HG03039 (cell line): Measurements from ENCODE around the gene NRN1L.
"Not testable (repeated sequence)": the region's sequence is repeated elsewhere in the genome, so short reads cannot be mapped to it uniquely, and the experiment has no call there.

ENCODE experiments used
- ATAC-seq: cut with Tn5 transposase; IDR thresholded peaks from one replicate; pipeline ENCODE4 v1.9.1; 2021; ENCODE audit warnings: mild to moderate bottlenecking, moderate library complexity; ENCODE audit not compliant: unreplicated experiment

NRN1L gene

DNA sequence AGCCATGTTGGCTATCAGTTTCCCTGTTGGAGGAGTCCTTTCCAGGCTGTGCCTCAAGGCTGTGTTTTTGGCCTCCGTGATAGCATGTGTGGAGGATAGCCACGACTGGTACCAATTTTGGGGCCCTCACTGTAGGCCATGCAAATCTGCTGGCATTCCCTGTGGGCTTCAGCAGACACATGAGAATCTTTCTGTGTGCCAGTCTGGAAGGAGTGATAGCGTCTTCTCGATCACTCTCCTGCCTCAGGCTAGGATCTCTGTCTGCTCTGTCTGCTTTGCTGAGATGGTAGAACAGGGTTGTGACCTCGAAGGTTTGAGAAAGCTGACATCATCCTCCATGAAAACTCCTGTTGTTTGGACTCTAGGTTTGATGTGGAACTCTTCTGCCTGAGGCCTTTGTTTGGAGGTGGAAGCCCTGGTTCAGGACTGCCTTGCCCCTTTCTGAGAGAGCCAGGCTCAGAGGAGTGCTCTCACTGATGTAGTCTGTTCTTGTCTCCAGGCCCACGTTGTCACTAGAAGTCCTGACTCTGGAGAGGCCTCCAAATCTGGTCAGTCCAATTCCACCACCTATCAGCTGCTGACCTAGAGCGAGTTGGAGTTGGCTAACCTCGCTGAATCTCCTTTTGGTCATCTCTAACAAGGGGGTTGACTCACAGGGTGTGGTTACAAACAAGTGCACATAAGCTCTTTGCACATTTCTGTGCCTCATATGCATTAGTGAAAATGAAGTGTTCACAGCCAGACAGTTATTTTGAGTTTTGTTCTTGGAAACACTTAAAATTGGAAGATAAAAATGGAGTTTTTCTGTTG is 23.9 kb upstream of the NRN1L start:
- ATAC-seq: no peak

DNA sequence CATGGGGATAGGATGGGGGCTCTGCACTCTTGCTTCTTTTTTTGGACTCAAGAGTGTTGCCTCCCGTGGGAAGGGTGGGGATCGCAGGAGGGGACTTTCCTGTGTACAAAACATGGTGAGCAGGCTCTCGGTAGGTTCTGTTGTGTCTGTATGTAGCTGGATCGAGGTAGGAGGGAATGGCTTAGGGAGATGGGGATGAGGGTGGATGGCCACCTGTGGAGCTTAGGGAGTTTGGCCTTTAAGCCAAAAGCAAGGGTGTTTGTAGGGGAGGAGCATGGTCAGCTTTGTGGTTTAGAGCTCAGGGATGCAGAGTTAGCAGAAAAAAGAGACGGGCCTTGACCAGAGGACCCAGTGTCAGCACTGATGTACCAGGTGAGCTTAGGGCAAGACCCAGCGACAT is 22.8 kb upstream of the NRN1L start:
- ATAC-seq: no peak

DNA sequence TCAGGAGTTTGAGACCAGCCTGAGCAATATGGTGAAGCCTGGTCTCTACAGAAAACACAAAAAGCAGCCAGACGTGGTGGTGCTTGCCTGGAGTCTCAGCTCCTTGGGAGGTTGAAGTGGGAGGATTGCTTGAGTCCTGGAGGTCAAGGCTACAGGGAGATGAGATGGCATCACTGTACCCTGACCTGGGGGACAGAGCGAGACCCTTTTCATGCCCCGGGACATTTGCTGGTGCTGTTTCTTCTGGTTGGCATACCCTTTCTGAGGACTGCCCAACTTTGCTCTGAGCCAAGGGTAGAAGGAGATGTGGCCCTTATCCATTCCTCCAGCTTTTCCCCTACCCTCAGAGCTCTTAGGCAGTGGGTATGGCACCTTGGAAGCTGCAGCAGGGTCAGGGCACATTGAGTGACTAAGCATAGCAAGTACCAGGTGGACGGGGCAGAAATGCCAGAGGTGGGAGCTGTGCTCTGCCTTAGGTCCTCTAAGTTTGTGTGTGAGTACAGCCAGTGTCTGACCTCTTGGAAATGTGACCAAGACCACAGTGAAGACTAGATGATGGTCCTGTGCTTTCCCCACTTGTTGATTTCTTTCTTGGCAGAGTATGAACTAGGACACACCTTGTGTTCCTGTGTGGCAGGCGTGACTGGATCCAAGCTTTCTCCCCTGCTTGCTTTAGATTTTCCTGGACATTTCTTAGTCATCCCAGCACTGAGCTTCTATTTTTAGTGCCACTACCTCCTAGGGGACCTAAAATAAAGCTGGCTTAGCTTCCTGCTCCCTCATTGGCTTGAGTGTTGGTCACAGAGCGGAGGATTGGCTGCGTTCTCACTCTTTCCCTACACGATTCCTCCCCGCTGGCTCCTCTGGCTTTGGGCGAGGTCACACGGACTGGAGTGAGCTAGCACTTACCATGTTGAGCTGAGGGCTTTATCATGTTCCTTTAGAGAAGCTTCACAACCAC is 21.8 kb upstream of the NRN1L start:
- ATAC-seq: no peak

DNA sequence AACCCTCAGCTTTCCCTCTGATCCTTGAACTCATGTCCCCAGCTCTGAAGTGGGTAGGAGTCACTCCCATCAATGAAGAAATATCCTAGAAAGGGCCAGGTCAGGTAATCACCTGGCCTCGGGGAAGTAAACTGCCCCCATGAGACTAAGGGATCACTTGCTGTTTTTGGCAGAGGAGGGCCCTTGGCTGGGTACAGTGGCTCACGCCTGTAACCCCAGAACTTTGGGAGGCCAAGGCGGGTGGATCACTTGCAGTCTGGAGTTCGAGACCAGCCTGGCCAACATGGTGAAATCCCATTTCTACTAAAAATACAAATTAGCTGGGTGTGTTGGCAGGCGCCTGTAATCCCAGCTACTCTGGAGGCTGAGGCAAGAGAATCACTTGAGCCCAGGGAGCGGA is 20.6 kb upstream of the NRN1L start:
- ATAC-seq: not testable (repeated sequence)

DNA sequence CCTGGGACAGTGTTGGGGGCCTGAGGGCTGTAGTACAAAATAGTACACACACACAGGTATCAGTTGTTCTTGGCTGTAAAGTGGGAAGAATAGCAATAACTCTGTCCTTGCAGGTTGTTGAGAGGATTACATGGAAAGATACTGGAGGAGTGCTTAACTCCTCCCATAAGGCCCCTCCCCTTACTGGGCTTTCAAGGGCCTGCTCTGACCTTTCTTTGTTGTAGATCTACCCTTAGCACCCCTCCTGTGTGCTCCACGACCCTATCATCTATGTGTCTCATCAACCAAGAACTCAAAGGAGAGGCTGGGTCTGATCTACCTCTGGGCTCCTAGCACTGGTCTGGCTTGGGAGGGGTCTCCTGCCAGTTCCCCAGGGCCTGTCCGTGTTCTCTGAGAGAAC is 20.1 kb upstream of the NRN1L start:
- no peak for ATAC-seq

DNA sequence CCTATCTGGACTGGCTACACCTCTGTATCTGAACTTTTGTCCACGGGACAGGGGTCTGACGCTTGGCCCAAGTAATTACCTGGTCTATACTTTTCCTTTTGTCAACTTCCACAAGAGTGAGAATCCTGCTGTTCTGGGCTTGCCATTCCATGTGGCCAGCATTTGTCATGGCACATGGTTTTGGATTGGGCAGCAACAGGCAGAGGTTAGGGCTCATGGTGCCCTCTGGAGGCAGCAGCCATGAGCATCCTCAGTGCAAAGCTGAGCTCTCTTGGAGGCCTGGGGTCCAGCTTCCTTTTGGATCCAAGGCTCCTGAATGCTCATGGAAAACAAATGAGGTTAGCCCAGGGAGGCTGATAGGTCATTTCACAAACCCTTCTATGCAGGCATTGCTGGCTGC is 19.4 kb upstream of the NRN1L start:
- ATAC-seq: no peak

DNA sequence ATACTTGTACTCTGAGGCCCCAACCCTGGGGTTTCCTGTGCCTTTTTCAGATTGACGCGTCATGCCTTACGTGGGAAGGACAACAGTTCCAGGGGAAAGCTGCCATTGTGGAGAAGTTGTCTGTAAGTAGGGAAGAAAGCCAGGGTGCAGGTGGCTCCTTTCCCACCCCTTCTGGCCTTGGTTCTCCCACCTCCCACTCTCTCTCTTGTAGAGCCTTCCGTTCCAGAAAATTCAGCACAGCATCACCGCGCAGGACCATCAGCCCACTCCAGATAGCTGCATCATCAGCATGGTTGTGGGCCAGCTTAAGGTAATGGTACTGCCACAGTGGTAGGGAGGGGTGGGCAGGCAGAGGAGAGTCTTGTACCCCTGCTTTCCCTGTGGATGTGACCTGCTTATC is 16.4 kb upstream of the NRN1L start:
- ATAC-seq: no peak

DNA sequence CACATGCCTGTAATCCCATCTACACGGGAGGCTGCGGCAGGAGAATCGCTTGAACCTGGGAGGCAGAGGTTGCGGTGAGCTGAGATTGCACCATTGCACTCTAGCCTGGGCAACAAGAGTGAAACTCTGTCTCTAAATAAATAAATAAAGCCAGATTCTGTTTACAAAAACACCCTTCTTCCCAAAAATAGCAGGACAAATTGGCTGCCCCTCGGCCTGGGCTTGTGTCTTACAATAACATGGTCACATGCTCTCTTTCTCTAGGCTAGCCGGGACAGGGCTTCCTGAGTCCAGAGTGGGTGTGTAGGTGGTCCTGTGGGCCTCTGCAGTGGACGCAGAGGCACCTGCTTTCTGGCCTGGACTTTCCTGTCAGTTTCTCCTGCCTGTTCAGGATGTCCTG is 15.0 kb upstream of the NRN1L start:
- ATAC-seq: no peak

DNA sequence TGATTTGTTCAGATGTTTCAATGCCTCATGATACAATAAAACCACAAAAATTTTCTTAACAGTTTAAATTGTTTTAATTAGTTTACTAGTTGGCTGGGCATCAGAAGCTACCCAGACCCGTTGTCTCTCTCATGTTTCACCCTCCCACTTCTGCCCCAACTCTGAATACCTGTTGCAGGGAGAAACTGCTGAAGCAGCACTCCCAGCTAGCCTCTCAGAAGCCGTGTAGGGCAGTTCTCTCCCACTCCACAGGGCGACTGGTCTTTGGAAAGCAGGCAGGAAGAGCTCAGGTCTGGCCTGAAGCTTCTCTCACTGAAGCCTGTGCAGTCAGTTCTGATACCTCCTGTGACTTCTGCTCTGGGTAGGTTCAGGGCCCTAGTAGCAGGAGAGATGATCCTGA is 13.4 kb upstream of the NRN1L start:
- no peak for ATAC-seq

DNA sequence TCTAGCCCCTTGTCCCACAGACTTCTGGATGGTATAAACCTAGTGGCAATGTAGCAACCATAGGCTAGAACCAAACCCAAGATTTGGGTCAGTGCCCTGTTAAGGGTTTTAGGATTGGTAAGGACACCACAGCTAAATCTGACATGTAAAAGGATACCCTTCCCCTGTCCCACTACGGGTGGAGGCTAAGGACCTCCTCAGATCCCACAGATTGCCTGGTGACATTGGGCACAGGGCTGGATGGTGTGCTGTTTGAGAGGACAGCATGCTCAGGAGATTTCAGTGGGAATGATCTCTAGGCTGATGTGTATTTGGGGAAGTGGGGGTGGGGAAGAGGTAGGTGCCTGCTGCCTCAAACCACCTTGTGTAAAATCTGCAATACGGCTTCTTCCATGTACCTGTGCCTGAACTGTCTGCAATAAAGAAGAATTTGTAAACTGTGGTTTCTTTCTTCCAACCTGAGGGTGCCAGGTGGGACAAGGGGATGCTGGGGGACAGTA is 12.5 kb upstream of the NRN1L start:
- ATAC-seq: no peak

DNA sequence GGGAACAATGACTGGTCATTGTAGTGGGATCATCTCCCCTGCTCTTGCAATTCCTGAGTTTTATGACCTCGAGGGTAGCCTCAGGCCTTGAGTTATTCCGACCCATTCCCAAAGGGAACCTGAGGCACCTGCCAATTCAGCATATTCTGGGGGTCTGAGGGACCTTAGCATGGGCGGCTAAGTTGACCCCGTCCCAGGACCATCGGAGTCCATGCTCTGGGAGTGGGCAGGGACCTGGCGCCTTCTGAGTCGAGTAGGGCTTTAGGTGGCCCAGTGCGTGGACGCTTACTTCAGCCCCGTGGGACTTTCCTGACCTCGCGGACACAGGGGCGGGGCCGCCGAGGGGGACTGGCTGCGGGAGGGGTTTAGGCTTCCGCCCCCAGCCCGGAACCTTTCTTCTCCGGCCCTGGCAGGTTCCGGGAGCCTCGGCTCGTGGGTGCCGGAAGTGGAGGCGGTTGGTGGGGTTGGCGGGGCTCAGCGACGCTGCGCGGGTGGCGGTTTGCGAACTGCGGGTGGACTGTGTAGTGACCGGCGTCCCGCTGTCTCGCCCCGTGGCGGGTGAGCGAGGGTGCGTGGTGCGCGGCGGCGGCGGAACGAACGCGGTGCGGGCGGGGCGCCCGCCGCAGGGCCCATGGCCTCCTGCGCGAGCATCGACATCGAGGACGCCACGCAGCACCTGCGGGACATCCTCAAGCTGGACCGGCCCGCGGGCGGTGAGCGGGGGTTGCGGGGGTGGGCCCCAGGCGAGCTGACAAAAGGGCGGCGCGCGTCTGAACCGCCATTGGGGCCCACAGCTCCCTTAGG is 11.9 kb upstream of the NRN1L start, which contains the start of gene EDC4:
TSS of gene EDC4 (plus strand) at position 422 of the 804 bp plus-strand sequence. CDS start at position 632, 210 bp downstream.
- ATAC-seq: peak; percentile 51

DNA sequence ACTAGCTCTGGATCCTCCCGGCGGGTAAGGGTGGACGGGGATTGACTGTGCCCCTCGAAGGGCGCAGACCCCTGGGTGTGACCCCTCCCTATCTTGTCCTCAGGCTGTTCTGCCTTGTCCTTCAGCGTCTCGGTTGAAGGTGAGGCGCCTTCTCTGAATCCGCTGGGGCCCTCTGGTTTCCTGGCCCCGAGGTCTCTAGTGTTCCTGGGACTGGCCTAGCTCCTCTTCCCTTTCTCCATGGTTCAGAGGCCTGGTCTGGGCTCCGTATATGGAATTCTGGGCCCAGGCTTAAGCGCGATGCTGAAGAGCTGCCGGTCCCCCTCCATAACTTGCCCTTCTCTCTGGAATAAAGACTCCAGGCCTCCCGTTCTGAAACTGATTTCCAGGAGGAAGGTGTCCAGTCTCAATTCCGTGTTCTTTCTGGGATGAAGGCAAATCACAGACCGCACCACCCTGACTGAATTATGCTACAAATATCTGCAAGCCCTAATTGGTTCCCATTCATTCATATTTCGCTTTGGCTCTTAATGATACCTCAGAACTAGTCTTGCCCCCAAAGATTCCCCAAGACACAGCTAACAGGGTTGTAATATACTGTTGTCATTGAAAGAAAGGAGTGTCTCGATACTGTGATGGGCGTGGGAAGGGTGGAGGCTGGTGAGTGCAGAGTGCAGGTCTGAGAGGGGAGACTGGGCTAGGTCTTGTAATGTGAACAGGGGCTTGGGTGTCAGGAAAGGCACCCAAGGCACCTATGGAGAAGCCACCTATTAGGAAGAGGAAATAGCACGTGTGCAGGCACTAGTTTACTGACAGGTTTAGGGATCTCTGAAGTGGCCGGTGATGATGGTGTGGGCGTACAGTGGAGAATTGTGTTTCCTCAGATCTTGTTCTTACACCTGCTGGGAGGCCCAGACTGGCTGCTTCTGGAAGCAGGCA is 11.0 kb upstream of the NRN1L start:
- no peak for ATAC-seq

DNA sequence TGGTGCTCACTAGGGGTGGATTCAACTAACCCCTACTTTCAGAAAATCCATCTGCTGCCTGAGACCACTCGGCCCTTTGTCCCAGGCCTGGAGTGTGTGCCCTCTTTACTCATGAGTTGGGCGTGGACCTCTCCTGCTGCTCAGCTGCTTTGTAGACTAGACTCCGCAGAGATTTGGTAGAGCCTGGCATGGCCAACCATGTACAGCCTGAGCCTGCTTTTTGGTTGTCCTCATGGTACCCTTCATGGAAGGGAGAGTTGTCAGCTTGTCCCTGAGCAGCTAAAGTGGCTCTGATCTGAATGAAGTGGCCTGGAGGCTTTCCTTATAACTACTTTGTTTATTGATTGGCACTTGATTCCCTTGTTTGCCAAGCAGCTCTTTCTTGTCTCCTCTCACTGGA is 10.3 kb upstream of the NRN1L start:
- ATAC-seq: no peak

DNA sequence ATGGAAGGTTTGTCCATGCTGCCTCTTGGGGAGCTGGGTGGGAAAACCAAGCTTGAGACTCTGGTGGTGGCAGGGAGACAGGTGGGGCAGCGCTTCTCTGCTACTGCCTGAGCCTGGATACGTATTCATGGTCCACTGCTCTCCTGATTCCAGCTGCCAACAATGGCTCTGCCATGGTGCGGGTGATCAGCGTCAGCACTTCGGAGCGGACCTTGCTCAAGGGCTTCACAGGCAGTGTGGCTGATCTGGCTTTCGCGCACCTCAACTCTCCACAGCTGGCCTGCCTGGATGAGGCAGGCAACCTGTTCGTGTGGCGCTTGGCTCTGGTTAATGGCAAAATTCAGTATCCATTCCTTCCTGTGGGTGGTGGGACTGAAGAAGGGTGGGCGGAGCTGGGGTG is 7.6 kb upstream of the NRN1L start:
- no peak for ATAC-seq

DNA sequence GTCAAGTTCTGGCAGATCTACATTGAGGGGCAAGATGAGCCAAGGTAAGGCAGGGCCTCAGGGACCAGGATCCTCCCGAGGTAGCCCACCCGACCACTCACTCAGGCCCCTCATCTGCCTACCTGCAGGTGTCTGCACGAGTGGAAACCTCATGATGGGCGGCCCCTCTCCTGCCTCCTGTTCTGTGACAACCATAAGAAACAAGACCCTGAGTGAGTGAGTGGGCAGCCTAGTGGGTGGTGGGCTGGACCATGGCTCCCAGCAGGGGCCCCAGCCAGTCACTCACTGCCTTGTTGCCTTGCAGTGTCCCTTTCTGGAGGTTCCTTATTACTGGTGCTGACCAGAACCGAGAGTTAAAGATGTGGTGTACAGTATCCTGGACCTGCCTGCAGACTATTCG is 6.5 kb upstream of the NRN1L start:
- no peak for ATAC-seq

DNA sequence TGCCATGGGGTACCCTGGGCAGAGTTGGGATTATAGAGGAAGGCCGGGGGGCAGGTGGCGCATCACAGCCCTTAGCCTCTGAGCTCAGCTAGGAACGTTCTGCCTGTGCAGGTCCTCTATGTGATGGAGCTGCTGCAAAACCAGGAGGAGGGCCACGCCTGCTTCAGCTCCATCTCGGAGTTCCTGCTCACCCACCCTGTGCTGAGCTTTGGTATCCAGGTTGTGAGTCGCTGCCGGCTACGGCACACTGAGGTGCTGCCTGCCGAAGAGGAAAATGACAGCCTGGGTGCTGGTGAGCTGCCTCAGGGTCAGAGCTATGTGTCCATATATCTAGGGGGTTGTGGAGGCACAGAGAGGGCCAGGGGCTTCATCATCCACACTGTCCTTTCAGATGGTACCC is 5.8 kb upstream of the NRN1L start:
- no peak for ATAC-seq

DNA sequence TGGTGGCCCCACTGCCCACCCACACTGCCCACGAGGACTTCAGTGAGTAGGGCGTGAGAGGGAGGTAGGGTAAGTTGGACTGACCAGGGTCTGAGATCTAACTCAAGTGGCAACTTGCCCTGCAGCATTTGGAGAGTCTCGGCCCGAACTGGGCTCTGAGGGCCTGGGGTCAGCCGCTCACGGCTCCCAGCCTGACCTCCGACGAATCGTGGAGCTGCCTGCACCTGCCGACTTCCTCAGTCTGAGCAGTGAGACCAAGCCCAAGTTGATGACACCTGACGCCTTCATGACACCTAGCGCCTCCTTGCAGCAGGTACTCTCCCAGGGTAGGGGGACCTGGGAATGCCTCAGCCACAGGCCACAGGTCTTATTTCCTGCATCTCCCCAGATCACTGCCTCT is 5.2 kb upstream of the NRN1L start:
- no peak for ATAC-seq

DNA sequence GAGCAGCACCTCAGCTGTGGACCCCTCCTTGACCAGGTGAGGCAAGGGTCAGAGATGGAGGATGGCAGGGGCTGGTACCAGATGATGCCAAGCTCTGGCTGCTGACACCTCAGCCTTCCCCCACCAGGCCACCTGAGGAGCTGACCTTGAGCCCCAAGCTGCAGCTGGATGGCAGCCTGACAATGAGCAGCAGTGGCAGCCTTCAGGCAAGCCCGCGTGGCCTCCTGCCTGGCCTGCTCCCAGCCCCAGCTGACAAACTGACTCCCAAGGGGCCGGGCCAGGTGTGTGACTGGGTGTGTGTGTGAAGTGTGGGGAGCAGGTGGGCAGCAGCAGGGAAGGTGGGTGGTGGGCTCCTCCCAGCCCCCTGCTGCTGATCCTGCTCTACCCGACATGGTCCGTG is 4.7 kb upstream of the NRN1L start:
- ATAC-seq: no peak

DNA sequence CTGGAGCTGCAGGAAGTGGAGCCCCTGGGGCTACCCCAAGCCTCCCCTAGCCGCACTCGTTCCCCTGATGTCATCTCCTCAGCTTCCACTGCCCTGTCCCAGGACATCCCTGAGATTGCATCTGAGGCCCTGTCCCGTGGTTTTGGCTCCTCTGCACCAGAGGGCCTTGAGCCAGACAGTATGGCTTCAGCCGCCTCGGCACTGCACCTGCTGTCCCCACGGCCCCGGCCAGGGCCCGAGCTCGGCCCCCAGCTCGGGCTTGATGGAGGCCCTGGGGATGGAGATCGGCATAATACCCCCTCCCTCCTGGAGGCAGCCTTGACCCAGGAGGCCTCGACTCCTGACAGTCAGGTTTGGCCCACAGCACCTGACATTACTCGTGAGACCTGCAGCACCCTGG is 4.1 kb upstream of the NRN1L start:
- ATAC-seq: no peak

DNA sequence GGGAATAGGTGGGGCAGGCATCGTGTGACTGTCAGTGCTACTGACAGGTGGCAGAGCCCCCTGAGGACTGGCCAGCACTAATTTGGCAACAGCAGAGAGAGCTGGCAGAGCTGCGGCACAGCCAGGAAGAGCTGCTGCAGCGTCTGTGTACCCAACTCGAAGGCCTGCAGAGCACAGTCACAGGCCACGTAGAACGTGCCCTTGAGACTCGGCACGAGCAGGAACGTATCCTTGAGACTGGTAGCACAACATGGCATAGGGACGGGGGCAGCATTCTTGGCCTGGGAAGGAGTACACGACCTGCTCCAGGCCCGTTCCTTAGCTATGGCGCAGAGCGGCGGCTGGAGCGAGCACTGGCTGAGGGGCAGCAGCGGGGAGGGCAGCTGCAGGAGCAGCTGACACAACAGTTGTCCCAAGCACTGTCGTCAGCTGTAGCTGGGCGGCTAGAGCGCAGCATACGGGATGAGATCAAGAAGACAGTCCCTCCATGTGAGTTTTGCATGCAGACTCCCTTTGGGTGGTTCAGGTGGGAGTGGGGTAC is 3.0 kb upstream of the NRN1L start:
- no peak for ATAC-seq
